DOHH2 (cell line): ENCODE measurements around the gene C12orf76.

Experiments used
- H3F3A ChIP-seq: fragments of 200-600 bp; sonication (generic), shearing (Covaris generic); 2 replicates; pipeline ENCODE4 v1.6.0; 2016; ENCODE audit warnings: antibody characterized with exemption, mild to moderate bottlenecking; ENCODE audit not compliant: control insufficient read depth, insufficient read depth
- H3K27ac ChIP-seq: fragments of 200-600 bp; sonication (generic); 2 replicates; pipeline ENCODE4 v1.5.1; 2014; ENCODE audit warnings: low read depth, mild to moderate bottlenecking, low read length, moderate library complexity
- H3K27me3 ChIP-seq: fragments of 200-600 bp; sonication (generic); 2 replicates; pipeline ENCODE4 v1.6.1; 2014; ENCODE audit warnings: mild to moderate bottlenecking, low read length, mixed read lengths; ENCODE audit not compliant: control insufficient read depth
- H3K36me3 ChIP-seq: fragments of 200-600 bp; sonication (generic); 2 replicates; pipeline ENCODE4 v1.6.1; 2014; ENCODE audit warnings: mild to moderate bottlenecking, low read length, moderate library complexity, mixed read lengths; ENCODE audit not compliant: control insufficient read depth
- H3K4me1 ChIP-seq: fragments of 200-600 bp; sonication (generic); 2 replicates; pipeline ENCODE4 v1.6.1; 2014; ENCODE audit warnings: mild to moderate bottlenecking, low read length, mixed read lengths; ENCODE audit not compliant: control insufficient read depth
- H3K4me2 ChIP-seq: fragments of 200-600 bp; sonication (generic); 2 replicates; pipeline ENCODE4 v1.6.0; 2014; ENCODE audit warnings: mild to moderate bottlenecking, low read length, moderate library complexity
- H3K4me3 ChIP-seq: fragments of 200-600 bp; sonication (generic); 2 replicates; pipeline ENCODE4 v1.5.1; 2014; ENCODE audit warnings: mild to moderate bottlenecking, low read length, mixed read lengths
- H3K79me2 ChIP-seq: fragments of 200-600 bp; sonication (generic); 2 replicates; pipeline ENCODE4 v1.6.1; 2014; ENCODE audit warnings: mild to moderate bottlenecking, low read length, mixed read lengths; ENCODE audit not compliant: control insufficient read depth
- H3K9me2 ChIP-seq: fragments of 200-600 bp; sonication (generic); replicated peaks from 2 replicates; pipeline ENCODE4 v1.6.1; 2014; ENCODE audit warnings: mild to moderate bottlenecking, low read length, mixed read lengths; ENCODE audit not compliant: control insufficient read depth
- H3K9me3 ChIP-seq: fragments of 200-600 bp; sonication (generic); 2 replicates; pipeline ENCODE4 v1.6.1; 2014; ENCODE audit warnings: antibody characterized with exemption, low read length, mixed read lengths; ENCODE audit not compliant: control insufficient read depth, insufficient read depth
- H4K20me1 ChIP-seq: fragments of 200-600 bp; sonication (generic); 2 replicates; pipeline ENCODE4 v1.6.0; 2014; ENCODE audit warnings: low read depth, mild to moderate bottlenecking, antibody characterized with exemption, low read length, moderate library complexity; ENCODE audit not compliant: control insufficient read depth, insufficient read depth
- EZH2phosphoT487 ChIP-seq: fragments of 200-600 bp; sonication (generic); IDR thresholded peaks from 2 replicates; pipeline ENCODE4 v1.6.1; 2017; ENCODE audit warnings: borderline replicate concordance, mild to moderate bottlenecking, antibody characterized with exemption, low read length, moderate library complexity, mixed read lengths
- TF ChIP-seq, protein P1 (sequence below): fragments of 200-600 bp; sonication (generic); IDR thresholded peaks from one replicate; pipeline ENCODE4 v1.5.1; 2014; ENCODE audit warnings: antibody characterized with exemption, mild to moderate bottlenecking, low read depth, low read length; ENCODE audit not compliant: poor library complexity, severe bottlenecking

Gene C12orf76

DNA sequence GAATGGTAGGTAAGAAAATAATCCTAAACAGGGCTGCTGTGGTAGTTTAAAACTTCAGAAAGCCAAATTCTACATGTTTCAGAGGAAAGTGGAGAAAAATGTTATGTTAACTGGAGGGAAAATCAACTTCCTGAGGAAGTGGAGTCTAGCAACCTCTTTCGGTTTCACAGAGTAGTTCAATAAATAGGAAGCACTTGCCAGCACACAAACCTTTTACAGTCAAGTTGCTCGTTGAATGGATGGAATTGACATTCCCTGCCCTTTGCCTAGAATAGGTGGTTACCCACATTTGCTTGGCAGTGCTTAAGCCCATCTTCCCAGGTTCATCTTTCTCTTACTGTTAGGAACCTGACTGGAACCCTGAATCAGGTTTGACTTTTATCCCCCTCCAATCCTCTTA, 33.2 kb downstream of the C12orf76 start:
- H3K9me3 ChIP-seq: no peaks in the 10 kb centered on the region
- H3K27me3 ChIP-seq: no peaks in the 10 kb centered on the region
- H3K4me2 ChIP-seq: peak overlapping the region; percentile 62
- peaks cover 32% of the 10 kb centered on the region for H3F3A ChIP-seq
- no peaks in the 10 kb centered on the region for H3K9me2 ChIP-seq
- no peaks in the 10 kb centered on the region for H4K20me1 ChIP-seq
- peaks cover 85% of the 10 kb centered on the region for H3K36me3 ChIP-seq
- peaks cover 86% of the 10 kb centered on the region for H3K79me2 ChIP-seq
- H3K27ac ChIP-seq: peak overlapping the region; percentile 60
- peaks cover 53% of the 10 kb centered on the region for H3K4me1 ChIP-seq
- TF ChIP-seq, protein P1, sequence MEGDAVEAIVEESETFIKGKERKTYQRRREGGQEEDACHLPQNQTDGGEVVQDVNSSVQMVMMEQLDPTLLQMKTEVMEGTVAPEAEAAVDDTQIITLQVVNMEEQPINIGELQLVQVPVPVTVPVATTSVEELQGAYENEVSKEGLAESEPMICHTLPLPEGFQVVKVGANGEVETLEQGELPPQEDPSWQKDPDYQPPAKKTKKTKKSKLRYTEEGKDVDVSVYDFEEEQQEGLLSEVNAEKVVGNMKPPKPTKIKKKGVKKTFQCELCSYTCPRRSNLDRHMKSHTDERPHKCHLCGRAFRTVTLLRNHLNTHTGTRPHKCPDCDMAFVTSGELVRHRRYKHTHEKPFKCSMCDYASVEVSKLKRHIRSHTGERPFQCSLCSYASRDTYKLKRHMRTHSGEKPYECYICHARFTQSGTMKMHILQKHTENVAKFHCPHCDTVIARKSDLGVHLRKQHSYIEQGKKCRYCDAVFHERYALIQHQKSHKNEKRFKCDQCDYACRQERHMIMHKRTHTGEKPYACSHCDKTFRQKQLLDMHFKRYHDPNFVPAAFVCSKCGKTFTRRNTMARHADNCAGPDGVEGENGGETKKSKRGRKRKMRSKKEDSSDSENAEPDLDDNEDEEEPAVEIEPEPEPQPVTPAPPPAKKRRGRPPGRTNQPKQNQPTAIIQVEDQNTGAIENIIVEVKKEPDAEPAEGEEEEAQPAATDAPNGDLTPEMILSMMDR: peak; percentile 33
- TF ChIP-seq EZH2phosphoT487: no peak
- peak overlapping the region; percentile 36 for H3K4me3 ChIP-seq

DNA sequence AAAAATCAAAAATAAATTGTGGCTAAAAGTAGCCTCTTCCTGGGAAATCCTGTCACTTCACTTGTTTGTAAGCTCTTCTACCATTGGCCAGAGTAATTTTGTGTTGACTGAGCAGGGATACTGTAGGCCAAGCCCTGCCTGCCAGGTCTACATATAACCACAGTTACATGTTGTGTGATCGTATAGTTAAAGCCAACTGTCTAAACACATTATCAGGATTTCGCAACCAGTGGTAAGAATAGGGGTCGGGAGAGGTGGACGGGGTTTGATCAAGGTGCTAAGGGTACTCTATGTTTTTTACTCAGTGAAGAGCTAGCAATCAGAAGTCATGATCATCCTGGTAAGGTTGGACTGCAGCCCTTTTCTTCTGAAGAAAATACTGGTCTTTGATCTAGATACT, 35.7 kb downstream of the C12orf76 start:
- Histone ChIP-seq H3K9me2 (no peaks in the 10 kb centered on the region), H3K4me2 (peak overlapping the region; percentile 99), H3K9me3 (no peaks in the 10 kb centered on the region), H3K4me3 (peak overlapping the region; percentile 80), H3K27ac (peak overlapping the region; percentile 95), H3K36me3 (peaks cover 74% of the 10 kb centered on the region), H3F3A (peaks cover 39% of the 10 kb centered on the region), H3K4me1 (peaks cover 77% of the 10 kb centered on the region), H3K79me2 (peaks cover 88% of the 10 kb centered on the region), H3K27me3 (no peaks in the 10 kb centered on the region), H4K20me1 (no peaks in the 10 kb centered on the region)
- TF ChIP-seq, protein P1: no peak
- no peak for TF ChIP-seq EZH2phosphoT487

DNA sequence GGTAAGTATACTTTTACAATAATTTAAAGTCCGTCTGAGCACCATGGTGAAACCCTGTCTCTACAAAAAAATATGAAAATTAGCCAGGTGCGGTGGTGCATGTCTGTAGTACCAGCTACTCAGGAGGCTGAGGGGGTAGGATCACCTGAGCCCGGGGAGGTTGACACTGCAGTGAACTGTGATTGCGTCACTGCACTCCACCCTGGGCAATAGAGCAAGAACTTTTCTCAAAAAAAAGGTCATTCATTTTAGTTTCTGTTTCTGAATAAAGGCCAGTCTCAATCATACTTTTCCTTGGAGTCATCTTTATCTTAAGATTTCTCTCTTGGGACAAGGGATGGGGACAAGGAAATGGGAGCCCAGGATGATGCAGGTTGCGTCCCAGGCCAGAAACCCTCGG, 36.2 kb downstream of the C12orf76 start:
- H3K79me2 ChIP-seq: peaks cover 89% of the 10 kb centered on the region
- peaks cover 39% of the 10 kb centered on the region for H3F3A ChIP-seq
- no peaks in the 10 kb centered on the region for H3K9me2 ChIP-seq
- H3K4me2 ChIP-seq: peak overlapping the region; percentile 99
- no peak for TF ChIP-seq EZH2phosphoT487
- TF ChIP-seq, protein P1: no peak
- peak overlapping the region; percentile 80 for H3K4me3 ChIP-seq
- H3K27me3 ChIP-seq: no peaks in the 10 kb centered on the region
- H3K36me3 ChIP-seq: peaks cover 70% of the 10 kb centered on the region
- peaks cover 82% of the 10 kb centered on the region for H3K4me1 ChIP-seq
- H4K20me1 ChIP-seq: no peaks in the 10 kb centered on the region
- no peaks in the 10 kb centered on the region for H3K9me3 ChIP-seq
- peak overlapping the region; percentile 95 for H3K27ac ChIP-seq
